IMR-90 (cell line): ENCODE measurements around the gene CEP72.

Source experiments
- BHLHE40 ChIP-seq: fragments of 150-350 bp; IDR thresholded peaks from 2 replicates; pipeline ENCODE4 v1.6.1; 2016; ENCODE audit warnings: mild to moderate bottlenecking, low read depth, low read length
- CEBPB ChIP-seq: IDR thresholded peaks from 2 replicates; pipeline ENCODE4 v1.6.1; 2012; ENCODE audit warnings: low read depth, low read length, improper control_type of control experiment
- CHD1 ChIP-seq: IDR thresholded peaks from 2 replicates; pipeline ENCODE4 v1.6.1; 2012; ENCODE audit warnings: low read depth, low read length, improper control_type of control experiment
- CTCF ChIP-seq: conservative IDR thresholded peaks from 2 replicates; pipeline ENCODE4 v1.5.1; 2012; ENCODE audit warnings: mild to moderate bottlenecking, low read depth, low read length, improper control_type of control experiment
- MAFK ChIP-seq: IDR thresholded peaks from 2 replicates; pipeline ENCODE4 v1.6.1; 2012; ENCODE audit warnings: low read depth, low read length, improper control_type of control experiment
- MAZ ChIP-seq: IDR thresholded peaks from 2 replicates; pipeline ENCODE4 v1.6.1; 2012; ENCODE audit warnings: low read depth, mild to moderate bottlenecking, low read length, improper control_type of control experiment, moderate library complexity, borderline replicate concordance
- POLR2A ChIP-seq: IDR thresholded peaks from 2 replicates; pipeline ENCODE4 v1.6.1; 2012; ENCODE audit warnings: mild to moderate bottlenecking, low read depth, low read length
- RAD21 ChIP-seq: IDR thresholded peaks from 2 replicates; pipeline ENCODE4 v1.6.1; 2012; ENCODE audit warnings: low read length, improper control_type of control experiment
- RCOR1 ChIP-seq: IDR thresholded peaks from 2 replicates; pipeline ENCODE4 v1.6.1; 2012; ENCODE audit warnings: mild to moderate bottlenecking, low read length, improper control_type of control experiment; ENCODE audit not compliant: insufficient replicate concordance
- RFX5 ChIP-seq: IDR thresholded peaks from 2 replicates; pipeline ENCODE4 v1.8.0; 2012; ENCODE audit warnings: low read depth, mild to moderate bottlenecking, low read length, moderate library complexity
- SMC3 ChIP-seq: fragments of 150-350 bp; IDR thresholded peaks from 2 replicates; pipeline ENCODE4 v1.6.1; 2016; ENCODE audit warnings: low read depth, mild to moderate bottlenecking, antibody characterized with exemption, low read length, moderate library complexity
- USF2 ChIP-seq: fragments of 150-350 bp; IDR thresholded peaks from 2 replicates; pipeline ENCODE4 v1.6.1; 2017; ENCODE audit warnings: mild to moderate bottlenecking, antibody characterized with exemption, low read length, low read depth

- no peak for TF ChIP-seq CTCF
- TF ChIP-seq POLR2A, result no peak
- TF ChIP-seq RCOR1, result no peak
- no peak for TF ChIP-seq CEBPB
- TF ChIP-seq USF2, result no peak
- no peak for TF ChIP-seq CHD1
- no peak for TF ChIP-seq RFX5
- TF ChIP-seq MAFK, result no peak
- no peak for TF ChIP-seq RAD21
- no peak for TF ChIP-seq SMC3
- TF ChIP-seq MAZ, result no peak
- TF ChIP-seq BHLHE40, result no peak
These were observed 71.7 kb downstream of the CEP72 start for GRCh38 chr5:683551-684481.
